HG03521 (cell line): ENCODE measurements around the gene NUPR1.
A peak's percentile ranks its signal among the peaks of the same experiment; 100 is the strongest.
"Not testable (repeated sequence)": the region's sequence is repeated elsewhere in the genome, so short reads cannot be mapped to it uniquely, and the experiment has no call there.

Experiments
- ATAC-seq: cut with Tn5 transposase; IDR thresholded peaks from one replicate; pipeline ENCODE4 v1.9.1; 2021; ENCODE audit warnings: mild to moderate bottlenecking, moderate library complexity; ENCODE audit not compliant: unreplicated experiment

The NUPR1 gene

DNA sequence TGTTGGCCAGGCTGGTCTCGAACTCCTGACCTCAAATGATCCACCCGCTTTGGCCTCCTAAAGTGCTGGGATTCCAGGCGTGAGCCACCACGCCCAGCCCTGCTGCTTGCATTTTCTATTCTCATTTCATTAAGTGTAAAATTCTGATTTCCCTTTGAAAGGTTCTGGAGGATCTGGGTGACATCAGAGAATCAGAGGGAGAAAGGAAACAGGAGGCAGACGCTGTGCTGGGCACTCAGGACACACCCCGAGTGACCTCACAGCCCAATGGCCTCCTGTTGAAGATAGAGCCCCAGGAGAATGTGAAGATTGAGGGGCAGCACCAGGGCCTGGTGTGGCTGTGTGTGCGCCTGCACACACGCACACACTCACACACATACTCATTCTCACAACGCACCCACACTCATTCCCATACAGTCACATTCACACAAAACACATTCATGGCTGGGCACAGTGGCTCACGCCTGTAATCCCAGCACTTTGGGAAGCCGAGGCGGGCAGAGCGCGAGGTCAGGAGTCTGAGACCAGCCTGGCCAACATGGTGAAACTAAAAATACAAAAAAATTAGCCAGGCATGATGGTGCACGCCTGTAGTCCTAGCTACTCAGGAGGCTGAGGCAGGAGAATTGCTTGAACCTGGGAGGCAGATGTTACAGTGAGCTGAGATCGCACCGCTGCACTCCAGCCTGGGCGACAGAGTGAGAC lies 38.1 kb downstream of the NUPR1 start:
- ATAC-seq, result not testable (repeated sequence)

DNA sequence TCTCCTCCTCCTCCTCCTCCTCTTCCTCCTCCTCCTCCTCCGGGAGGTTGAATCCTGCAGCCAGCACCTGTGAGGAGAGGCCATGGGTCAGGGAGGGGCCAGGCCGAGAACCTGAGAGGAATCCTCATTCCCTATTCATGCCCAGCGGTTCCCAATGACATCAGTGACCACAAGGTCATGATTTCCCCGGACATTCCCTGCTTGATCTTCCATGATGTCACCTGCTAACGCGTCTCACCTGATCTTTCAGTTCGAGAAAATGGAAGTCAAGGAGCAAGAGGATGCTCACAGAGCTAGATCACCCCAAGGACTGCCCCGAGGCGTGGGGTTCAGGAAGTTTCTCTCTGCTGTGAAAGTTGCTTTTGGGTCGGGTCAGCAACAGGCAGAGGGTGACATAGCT lies 38.9 kb downstream of the NUPR1 start:
- no peak for ATAC-seq

DNA sequence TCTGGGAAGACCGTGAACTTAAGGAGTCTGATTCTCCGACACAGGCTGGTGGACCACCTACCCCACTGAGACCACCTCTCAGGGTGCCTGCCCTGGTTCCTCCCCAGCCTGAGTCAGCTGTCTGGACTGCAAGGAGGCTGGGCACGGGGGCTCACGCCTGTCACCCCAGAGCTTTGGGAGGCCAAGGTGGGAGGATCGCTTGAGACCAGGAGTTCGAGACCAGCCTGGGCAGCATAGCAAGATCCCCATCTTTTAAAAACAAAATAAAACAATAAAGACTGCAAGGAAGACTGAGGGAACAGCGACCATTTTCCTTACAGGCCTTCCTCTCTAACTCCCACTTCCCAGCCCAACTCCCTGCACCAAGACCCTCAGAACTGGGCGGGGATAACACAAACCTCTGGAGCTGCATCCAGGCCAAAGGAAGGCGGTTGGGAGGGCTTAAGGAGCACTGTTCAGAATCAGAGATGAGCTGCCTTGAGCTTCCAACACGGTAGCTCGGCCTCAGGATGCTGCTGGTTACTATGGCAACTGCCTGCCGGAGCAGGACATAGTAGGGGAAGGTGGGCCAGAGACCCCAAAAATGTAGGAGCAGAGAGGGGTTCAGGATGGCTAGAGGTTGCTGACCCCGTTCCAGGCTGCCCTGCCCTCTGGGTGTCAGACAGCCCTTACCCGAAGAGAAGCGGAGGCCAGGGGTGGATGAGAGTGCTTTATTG lies 40.0 kb downstream of the NUPR1 start:
- no peak for ATAC-seq

DNA sequence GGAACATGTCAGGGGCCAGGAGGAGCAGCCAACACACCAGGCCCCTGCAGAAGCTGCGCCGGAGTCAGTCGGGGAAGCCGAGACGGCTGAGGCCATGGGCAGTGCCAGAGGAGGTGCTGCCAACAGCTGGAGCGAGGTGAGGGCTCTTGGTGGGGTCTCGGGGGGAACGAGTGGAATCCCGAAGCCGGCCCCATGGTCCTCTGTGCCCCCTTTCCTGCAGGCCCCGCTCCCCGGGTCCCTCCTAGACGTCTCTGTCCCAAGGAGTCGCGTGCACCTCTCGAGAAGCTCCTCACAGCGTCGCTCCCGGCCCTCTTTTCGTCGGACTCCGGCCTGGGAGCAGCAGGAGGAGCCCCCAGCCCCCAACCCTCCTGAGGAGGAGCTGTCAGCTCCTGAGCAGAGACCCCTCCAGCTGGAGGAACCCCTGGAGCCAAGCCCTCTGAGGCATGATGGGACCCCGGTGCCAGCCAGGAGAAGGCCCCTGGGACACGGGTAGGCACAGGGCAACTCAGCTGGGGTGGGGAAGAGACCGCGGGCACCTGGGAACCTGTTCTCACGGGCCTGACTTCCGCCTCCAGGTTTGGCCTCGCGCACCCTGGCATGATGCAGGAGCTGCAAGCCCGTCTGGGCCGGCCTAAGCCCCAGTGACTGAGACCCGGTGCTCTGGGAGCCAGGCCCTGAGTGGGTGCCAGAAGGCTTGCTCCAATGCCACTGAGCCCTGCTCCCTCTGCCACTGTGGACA lies 40.7 kb downstream of the NUPR1 start:
- ATAC-seq, result no peak

DNA sequence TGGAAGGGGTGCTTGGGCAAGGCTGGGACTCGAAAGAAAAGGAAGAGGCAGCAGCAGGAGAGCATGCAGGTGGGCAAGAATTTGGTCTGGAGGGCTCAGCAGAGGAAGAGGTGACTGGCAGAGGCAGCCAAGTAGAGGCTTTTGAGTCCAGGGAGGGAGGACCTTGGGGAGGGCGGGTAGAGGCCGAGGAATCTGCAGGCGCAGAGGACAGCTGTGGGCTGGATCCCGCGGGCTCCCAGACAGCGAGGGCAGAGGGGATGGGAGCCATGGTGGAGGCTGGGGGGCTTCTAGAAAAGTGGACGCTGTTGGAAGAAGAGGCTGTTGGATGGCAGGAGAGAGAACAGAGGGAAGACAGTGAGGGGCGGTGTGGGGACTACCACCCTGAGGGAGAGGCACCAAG lies 41.4 kb downstream of the NUPR1 start:
- no peak for ATAC-seq

DNA sequence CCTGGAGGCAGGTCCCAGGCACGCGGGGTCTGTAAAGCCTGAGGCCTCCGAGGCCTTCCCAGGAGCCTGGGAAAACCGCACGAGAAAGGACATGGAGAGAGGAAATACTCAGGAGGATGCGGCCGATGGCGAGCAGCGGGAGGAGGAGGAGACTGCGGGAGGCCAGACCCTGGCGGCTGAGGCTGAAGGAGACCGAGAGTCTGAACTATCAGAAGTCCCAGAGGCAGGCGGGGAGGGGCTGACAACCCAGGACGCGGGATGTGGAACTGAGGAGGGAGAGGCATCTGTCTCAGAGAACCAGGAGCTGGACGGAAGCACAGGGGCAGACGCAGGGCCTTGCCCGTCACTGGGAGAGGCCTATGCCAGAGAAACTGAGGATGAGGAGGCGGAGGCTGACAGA lies 41.9 kb downstream of the NUPR1 start:
- ATAC-seq, result no peak

DNA sequence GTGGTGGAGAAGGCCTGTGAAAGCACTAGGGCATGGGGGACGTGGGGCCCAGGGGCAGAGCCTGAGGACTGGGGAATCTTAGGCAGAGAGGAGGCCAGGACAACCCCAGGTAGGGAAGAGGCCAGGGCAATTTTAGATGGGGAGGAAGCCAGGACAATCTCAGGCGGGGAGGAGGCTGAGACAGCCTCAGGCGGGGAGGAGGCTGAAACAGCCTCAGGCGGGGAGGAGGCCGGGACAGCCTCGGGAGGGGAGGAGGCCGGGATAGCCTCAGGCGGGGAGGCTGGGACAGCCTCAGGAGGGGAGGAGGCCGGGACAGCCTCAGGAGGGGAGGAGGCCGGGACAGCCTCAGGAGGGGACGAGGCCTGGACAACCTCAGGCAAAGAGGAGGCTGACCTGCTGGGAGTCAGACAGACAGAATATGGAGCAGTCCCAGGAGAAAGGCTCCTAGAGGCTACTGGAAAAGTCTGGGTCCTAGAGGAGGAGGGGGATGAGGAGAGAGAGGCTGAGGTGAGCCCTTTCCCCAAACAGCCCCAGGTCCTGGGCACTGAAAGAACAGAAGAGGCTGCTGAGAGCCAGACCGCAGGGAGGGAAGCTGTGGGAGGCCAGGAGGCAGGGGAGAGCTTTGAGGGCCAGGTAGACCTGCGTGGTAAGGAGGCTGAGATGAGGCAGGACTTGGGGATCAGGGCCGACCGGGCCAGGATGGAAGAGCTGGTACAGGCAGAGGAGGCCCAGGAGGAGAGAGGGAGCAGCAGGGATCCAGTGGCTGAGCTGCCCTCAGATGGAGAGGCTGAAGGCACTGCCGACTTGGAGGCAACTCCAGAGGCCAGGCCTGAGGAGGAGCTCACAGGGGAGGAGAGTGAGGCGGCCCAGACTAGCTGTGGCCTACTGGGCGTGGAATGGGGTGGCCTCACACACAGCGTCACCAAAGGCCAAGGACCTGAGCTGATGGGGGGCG lies 42.7 kb downstream of the NUPR1 start:
- ATAC-seq, result no peak

DNA sequence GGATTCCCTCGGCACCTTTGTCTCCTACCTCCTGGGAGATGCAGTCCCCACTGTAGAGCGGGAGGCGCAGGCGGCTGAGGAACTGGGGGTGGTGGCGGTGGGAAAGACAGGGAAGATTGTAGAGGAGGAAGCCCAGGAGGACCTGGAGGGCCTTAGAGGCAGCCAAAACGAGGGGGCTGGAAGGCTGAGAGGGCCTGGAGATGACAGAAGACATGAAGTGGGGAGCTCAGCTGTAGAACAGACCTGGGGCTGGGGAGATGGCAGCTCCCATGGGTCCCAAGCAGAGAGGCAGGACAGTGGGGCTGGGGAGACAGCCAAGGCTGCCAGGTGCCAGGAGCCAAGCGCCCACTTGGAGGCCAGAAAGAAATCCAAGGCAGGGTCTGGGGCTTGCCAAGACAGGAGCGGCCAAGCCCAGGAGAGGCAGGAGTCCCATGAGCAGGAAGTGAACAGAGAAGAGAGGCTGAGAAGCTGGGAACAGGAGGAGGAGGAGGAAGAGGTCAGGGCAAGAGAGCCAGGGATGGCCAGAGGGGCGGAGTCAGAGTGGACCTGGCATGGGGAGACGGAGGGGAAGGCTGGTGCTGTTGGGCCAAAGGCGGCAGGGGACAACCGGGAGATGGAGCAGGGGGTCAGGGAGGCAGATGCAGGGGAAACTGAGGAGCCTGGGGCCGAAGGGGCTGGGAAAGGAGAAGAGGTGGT lies 43.5 kb downstream of the NUPR1 start:
- no peak for ATAC-seq

DNA sequence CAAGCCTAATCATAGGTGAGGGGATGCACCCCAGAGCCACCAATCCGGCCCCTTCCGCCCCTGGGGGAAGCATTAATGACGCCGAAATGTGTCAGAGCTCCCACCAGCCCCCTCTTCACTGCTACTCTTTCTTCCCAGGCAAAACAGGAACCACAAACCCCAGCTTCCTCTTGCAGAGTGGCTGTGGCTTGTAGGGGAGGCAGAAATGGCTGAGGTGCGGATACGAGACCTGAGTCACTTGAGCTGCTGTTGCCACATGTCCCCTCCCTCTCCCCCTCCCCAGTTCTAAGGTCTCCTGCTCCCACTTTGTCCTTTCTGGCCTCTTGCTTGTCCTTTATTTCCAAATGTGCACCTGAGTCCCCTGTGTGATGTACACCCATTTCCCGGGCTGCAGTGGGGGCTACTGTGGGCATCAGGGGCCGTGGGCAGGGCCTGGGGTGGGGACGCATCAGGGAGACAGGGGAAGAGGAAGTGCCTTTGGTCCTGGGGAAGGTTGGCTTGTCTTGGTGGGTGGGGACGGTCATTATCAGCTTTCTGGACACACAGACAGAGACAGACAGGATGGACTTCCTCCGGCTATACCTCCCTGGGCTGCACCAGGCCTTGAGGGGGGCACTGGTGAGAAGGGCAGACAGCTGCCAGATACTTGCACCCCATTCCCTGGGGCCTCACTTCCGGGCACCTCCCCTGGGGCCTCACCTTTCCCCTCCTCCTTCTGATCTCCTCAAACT lies 44.5 kb downstream of the NUPR1 start, which contains the start of gene APOBR:
Gene APOBR (plus strand): TSS at position 523 of the 731 bp plus-strand sequence. CDS start 39 bp downstream, at position 562.
- ATAC-seq, result peak; percentile 34

DNA sequence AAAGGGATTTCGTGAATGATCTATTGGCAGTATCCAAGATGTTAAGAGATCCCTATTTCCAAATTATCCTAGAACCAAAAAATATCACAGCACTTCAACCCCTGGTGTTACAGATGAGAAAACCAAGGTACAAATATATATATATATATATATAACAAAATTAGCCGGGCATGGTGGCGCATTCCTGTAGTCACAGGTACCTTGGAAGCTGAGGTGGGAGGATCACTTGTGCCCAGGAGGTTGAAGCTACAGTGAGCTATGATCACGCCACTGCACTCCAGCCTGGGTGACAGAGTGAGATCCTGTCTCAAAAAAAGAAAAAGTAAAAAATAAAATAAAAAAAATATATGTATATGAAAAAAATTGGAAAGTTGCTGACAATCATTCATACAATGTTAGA lies 46.3 kb downstream of the NUPR1 start:
- ATAC-seq, result no peak

DNA sequence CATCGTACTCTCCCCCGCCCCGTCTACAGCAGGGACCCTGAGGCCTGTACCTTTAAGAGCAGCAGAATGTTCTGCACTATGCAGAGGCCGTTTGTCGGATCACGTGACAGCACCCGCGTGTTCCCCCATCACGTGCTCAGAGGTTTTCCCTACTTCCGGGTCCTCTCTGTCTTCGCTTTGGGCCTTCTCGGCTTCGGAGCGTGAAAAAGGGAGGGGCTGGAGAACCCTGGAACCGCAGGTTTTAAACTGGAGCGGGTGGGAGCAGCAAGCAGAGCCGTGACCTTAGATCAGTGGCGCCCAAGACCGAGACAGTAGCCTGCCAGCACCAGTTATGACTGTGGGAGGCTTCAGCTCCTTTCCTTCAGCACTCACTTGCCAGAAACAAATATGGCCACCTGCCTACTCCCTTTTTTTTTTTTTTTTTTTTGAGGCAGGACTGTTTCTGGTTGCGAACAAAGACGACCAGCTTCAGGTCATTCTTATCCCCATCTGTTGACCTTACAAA lies 46.8 kb downstream of the NUPR1 start, which contains the start of gene CLN3:
Gene CLN3 (minus strand): TSS at position 105 of the 505 bp plus-strand sequence. CDS start 315 bp downstream, outside the sequence.
- peak; percentile 70 for ATAC-seq

DNA sequence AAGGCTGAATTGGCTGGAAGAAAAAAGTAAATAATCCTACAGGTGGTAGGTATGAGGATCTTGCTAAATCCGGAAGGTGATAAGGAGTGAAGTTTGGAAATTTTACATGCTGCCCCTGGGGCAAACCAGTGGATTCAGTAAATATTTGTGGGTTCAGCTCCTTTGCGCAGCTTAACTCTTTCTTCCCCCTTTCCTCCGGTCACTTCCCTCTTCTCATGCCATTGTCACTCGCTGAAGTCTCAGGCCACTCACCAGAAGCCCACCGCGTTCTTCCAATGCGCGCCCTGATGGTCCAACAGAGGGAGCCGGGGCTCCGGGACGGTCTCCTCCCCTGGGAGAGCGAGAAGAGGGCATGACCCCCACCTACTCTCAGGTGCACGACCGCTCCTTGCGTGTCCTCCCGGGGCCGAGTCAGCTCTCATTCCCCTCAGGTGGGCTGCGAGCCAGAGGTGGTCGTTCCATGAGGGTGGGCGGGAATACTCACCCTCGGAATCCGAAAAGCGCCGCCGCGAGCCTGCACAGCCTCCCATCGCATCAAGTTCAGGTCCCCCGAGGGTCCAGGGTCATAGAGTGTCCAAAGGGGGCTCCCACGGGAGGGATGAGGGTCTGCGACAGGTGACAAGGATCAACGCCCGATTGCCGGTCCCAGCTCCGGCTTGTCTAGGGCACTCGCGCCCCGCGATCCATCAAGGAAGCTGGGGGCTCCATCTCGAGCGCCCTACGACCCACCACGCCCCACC lies 47.4 kb downstream of the NUPR1 start:
- ATAC-seq, result no peak

DNA sequence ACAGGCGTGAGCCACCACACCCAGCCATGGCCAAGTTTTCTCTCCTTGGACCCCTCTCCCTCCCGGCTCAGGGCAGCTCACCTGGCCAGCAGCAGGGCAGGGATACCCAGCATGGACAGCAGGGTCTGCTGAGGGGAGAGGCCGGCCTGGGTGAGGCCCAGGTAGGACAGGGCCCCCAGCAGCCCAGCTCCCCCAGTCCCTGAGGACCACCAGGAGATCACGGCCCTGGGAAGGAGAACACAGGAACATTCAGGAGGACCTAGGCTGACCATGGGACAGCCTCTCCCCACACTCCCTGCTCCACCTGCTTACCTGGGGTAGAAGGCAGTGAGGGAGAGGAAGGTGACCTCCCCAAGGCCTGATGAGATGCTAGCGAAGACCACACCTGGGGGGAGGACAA lies 52.5 kb downstream of the NUPR1 start:
- no peak for ATAC-seq

DNA sequence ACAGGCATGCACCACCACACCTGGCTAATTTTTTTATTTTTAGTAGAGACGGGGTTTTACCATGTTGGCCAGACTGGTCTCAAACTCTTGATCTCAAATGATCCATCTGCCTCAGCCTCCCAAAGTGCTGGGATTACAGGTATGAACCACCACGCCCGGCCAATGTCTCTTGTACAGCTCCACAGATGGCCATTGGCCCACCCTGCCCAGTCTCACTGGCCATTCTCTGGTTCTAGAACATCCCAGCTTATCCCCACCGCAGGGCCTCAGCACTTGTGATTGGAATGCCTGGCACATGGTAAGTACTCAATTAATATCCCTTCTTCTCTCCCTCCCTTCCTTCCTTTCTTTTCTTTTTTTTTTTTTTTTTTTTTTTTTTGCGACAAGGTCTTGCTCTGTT lies 55.4 kb downstream of the NUPR1 start:
- ATAC-seq, result not testable (repeated sequence)
